AG10803 (cell line): ENCODE data around the gene ADGRE1.

Experiments
- DNase-seq: peaks from one replicate; pipeline ENCODE4 v3.0.0; 2010; ENCODE audit warnings: low read depth
- H3K4me3 ChIP-seq: 2 replicates; pipeline ENCODE4 v1.5.1; 2011; ENCODE audit warnings: mild to moderate bottlenecking, low read length, control low read depth
- CTCF ChIP-seq: conservative IDR thresholded peaks from 2 replicates; pipeline ENCODE4 v1.5.1; 2011; ENCODE audit warnings: mild to moderate bottlenecking, low read length, control low read depth, inconsistent platforms

The ADGRE1 gene

GRCh38 chr19:6930190-6930589 is 42.8 kb downstream of the ADGRE1 start:
- no peak overlapping the region for H3K4me3 ChIP-seq
- no peak for DNase-seq
- TF ChIP-seq CTCF = no peak

GRCh38 chr19:6935069-6935468 is 47.7 kb downstream of the ADGRE1 start:
- no peak for DNase-seq
- TF ChIP-seq CTCF = no peak
- H3K4me3 ChIP-seq = no peak overlapping the region

GRCh38 chr19:6935618-6936017 is 48.2 kb downstream of the ADGRE1 start:
- no peak for TF ChIP-seq CTCF
- no peak for DNase-seq
- H3K4me3 ChIP-seq = no peak overlapping the region

GRCh38 chr19:6945733-6946132 is 58.4 kb downstream of the ADGRE1 start:
- no peak for TF ChIP-seq CTCF
- no peak for DNase-seq

GRCh38 chr19:6947745-6948144 is 60.4 kb downstream of the ADGRE1 start:
- DNase-seq = peak; percentile 59
- TF ChIP-seq CTCF = no peak

More at GRCh38 chr19:6945733-6946132, 58.4 kb downstream of the ADGRE1 start:
- no peak overlapping the region for H3K4me3 ChIP-seq

GRCh38 chr19:6948884-6949283 is 61.5 kb downstream of the ADGRE1 start:
- DNase-seq = no peak
- no peak for TF ChIP-seq CTCF
- no peak overlapping the region for H3K4me3 ChIP-seq

More at GRCh38 chr19:6947745-6948144, 60.4 kb downstream of the ADGRE1 start:
- no peak overlapping the region for H3K4me3 ChIP-seq

- H3K4me3 ChIP-seq = no peak overlapping the region
- no peak for DNase-seq
- no peak for TF ChIP-seq CTCF
Measured at GRCh38 chr19:6952956-6953355, 65.6 kb downstream of the ADGRE1 start.
